Measurements from ENCODE around the gene MAD1L1.
A peak's percentile ranks its signal among the peaks of the same experiment; 100 is the strongest.

The MAD1L1 gene

DNA sequence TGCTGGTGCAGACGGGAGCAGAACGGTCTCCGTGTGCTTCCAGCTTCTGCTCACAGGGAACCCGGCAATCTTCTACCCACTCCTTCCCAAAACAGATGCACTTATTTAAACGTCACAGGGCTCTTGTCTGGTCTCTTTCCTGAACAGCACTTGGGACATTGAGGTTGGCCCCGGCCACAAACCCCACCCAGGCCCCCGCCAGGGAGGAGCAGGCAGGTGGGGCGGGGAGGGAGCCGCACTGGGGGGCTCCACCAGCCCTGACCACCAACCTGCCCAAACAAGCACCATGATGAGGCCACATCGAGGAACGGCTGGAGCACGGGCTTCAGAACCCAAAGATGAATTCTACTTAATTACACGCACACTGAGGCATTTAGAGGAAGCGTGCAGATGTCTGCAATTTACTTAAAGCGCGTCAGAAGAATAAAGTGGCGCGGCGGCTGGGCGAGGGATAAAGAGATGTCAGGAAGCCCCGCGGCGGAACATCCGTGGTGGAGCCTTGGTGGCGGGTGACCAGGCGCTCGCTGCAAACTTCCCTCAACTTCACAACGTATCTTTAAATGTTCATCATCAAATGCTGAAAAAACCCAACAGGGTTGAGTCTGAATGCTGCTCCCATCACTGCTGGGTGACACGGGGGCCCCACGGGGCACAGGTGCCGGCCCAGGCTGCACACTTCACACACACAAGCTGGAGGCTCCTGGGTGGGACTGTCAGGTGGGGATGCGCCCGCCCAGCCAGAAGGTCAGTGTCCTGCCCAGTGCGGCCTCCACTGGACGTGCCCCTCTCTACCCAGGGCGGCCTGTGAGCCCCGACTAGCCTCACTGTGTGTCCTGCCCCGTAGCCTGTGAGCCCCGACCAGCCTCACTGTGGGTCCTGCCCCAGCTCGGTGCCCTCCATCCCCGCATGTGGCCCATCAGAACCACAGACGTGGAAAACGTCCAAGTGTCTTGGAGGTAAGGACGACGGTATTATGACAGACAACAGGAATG is 279.2 kb downstream of the MAD1L1 start:
- TF ChIP-seq, protein P1, sequence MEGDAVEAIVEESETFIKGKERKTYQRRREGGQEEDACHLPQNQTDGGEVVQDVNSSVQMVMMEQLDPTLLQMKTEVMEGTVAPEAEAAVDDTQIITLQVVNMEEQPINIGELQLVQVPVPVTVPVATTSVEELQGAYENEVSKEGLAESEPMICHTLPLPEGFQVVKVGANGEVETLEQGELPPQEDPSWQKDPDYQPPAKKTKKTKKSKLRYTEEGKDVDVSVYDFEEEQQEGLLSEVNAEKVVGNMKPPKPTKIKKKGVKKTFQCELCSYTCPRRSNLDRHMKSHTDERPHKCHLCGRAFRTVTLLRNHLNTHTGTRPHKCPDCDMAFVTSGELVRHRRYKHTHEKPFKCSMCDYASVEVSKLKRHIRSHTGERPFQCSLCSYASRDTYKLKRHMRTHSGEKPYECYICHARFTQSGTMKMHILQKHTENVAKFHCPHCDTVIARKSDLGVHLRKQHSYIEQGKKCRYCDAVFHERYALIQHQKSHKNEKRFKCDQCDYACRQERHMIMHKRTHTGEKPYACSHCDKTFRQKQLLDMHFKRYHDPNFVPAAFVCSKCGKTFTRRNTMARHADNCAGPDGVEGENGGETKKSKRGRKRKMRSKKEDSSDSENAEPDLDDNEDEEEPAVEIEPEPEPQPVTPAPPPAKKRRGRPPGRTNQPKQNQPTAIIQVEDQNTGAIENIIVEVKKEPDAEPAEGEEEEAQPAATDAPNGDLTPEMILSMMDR (conservative IDR thresholded peaks at IDR 0.05; ENCODE audit: control insufficient read depth, insufficient read depth, low read depth, low read length) = no peak
- no peak overlapping the region for H3K4me3 ChIP-seq (ENCODE audit: control insufficient read depth, low read depth, low read length)
- DNase-seq (ENCODE audit: low read depth) = no peak

DNA sequence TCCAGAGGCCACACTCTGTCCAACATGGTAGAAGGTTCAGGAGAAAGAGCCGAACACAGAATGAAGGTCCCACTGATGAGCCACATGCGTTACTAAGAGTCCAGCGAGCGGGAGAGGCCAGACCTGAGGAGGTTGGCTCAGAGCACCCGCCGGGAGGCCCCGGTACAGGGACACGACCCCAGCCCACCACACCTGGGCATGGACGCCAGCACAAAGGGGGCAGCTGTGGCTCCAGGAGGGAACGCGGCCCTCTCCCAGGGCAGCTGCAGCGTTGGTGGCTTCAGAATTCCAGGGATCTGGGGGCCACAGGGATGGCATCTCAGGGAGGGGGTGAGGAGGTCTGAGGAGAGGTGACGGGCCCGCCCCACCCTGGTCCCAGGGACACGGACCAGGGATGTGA is 280.0 kb downstream of the MAD1L1 start:
- DNase-seq (ENCODE audit: low read depth) = no peak
- TF ChIP-seq, protein P1 (conservative IDR thresholded peaks at IDR 0.05; ENCODE audit: control insufficient read depth, insufficient read depth, low read depth, low read length) = no peak

DNA sequence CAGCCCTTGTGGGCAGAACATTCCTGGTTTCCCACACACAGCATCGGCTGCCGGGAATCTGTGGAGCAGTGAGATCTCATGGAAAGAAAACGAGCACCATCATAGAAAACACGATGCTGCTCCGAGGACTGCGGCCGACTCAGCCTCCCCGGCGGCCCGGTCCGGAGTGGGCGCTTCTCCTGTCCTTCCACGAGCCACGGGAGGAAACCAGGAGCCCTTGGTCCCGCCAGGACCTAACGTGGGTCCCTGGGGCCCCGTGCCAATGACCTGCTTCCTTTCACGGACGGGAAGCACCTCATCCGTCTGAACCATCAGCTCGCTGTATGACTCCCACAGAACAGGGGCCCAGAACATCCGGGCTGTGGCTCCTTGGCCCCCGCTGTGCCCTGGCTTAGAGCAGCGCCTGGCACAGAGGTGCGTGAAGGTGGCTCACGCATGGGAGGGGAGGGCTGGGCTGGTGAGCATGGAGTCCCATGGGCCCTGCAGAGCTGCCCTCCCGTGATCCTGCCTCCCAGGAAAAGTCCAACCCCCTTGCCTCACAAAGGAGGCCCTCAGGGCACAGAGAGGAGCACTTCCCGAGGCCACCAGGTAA is 280.5 kb downstream of the MAD1L1 start:
- no peak overlapping the region for H3K4me3 ChIP-seq (ENCODE audit: control insufficient read depth, low read depth, low read length)
- TF ChIP-seq, protein P1 (conservative IDR thresholded peaks at IDR 0.05; ENCODE audit: control insufficient read depth, insufficient read depth, low read depth, low read length) = no peak
- DNase-seq (ENCODE audit: low read depth) = no peak

More for the DNA sequence above, 280.0 kb downstream of the MAD1L1 start:
- H3K4me3 ChIP-seq (ENCODE audit: control insufficient read depth, low read depth, low read length) = no peak overlapping the region

DNA sequence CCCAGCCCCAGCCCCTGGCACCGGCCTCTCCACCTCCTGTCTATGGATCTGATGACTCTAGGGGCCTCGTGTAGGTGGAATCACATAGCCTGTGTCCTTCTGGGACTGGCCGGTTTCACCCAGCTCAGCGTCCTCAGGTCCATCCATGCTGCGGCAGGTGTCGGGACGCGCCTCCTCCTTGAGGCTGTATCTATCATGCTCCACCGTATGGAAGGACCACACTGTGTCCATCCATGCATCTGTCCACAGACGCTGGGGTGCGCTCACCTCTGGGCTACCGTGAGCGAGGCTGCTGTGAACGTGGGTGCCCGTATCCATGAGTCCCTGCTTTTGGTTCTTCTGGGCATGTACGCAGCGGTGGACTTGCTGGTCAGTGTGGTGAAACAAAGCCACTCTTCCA is 281.1 kb downstream of the MAD1L1 start:
- TF ChIP-seq, protein P1 (conservative IDR thresholded peaks at IDR 0.05; ENCODE audit: control insufficient read depth, insufficient read depth, low read depth, low read length) = no peak
- DNase-seq (ENCODE audit: low read depth) = no peak
- H3K4me3 ChIP-seq (ENCODE audit: control insufficient read depth, low read depth, low read length) = no peak overlapping the region

DNA sequence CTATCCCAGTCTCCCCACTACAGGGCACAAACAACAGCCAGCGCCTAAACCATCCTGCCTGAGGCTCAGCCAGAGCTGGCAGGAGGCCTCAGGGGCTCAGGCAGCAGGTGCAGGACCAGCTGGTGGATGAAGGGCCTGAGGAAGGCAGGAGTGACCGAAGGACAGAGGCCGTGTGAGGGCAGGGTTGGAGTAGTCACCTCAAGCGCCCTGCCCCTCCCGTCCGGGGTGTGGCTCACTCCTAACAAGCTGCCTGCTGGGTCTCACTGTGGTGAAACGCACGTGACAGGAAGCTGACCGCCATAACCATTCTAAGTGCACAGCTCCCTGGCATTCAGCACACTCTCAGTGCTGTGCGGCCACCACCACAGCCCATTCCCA is 281.6 kb downstream of the MAD1L1 start:
- peak; percentile 14 for DNase-seq (ENCODE audit: low read depth)
- TF ChIP-seq, protein P1 (conservative IDR thresholded peaks at IDR 0.05; ENCODE audit: control insufficient read depth, insufficient read depth, low read depth, low read length) = no peak
- no peak overlapping the region for H3K4me3 ChIP-seq (ENCODE audit: control insufficient read depth, low read depth, low read length)

DNA sequence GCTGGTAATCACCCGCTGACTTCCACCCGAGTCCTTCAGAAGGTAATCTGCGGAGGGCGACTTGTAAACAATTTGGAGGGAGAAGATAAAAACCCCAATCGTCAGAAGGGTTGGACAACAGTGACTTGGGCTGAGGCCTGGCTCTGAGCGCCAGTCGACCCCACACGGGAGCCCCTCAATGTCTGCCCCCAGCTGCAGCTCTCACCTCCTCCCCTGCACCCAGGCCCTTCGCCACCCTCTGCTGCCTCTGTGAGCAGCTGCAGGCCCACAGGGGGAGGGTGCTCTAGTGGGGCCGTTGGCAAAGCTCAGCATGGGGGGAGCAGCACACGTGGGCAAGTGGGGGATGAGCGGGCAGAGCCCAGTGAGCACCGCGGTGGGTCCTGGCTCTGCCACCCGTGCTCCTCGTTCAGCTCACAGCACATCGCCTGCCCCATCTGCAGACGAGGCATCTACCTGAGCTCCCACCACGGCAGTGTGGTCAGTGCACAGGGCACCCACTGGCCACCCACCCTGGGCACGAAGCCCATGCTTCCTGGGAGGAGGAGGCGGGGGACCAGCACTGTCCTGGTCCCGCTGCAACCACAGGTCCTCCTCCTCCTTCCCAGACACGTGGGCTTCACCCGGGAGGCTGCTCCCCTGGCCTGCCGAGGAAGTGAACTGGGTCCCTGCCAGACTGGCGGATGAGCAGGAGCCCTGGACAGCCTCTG is 282.1 kb downstream of the MAD1L1 start:
- H3K4me3 ChIP-seq (ENCODE audit: control insufficient read depth, low read depth, low read length) = no peak overlapping the region
- no peak for DNase-seq (ENCODE audit: low read depth)
- TF ChIP-seq, protein P1 (conservative IDR thresholded peaks at IDR 0.05; ENCODE audit: control insufficient read depth, insufficient read depth, low read depth, low read length) = no peak

Data from fibroblast of mammary gland (primary cell).